ENCODE data around the gene NT5C.

NT5C gene

DNA sequence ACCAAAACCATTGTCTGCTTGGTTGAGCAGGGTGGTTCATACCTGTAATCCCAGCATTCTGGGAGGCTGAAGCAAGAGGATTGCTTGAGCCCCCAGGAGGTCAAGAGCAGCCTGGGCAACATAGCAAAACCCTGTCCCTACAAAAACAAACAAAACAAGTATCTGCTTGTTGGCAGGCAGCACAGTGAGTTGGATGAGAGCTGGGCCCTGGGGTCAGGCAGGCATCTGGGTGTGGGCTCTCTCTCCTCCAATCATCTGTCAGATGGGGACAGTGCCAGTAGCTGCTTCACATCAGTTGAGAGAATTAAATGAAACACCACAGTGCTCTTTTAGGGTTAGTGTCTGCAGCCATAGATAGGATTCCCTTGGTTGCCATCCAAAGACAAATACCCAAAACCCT is 16.0 kb downstream of the NT5C start:
- Histone ChIP-seq H3K36me3 (ENCODE audit: insufficient read depth, low read length) (no peaks in the 10 kb centered on the region), H3K9me3 (ENCODE audit: low read depth, low read length) (no peaks in the 10 kb centered on the region), H3K9ac (ENCODE audit: insufficient read length) (no peak overlapping the region), H3K4me3 (no peak overlapping the region), H3K27ac (no peak overlapping the region)
- DNase-seq (ENCODE audit: low read depth, low spot score): no peak
- no peak for TF ChIP-seq POLR2AphosphoS5 (IDR thresholded peaks at IDR 0.05; ENCODE audit: borderline replicate concordance, low read depth, low read length)
- TF ChIP-seq FOXP2 (optimal IDR thresholded peaks at IDR 0.05; ENCODE audit: control extremely low read depth, extremely low read length, insufficient read depth): no peak
- TF ChIP-seq EZH2 (IDR thresholded peaks at IDR 0.05): no peak

DNA sequence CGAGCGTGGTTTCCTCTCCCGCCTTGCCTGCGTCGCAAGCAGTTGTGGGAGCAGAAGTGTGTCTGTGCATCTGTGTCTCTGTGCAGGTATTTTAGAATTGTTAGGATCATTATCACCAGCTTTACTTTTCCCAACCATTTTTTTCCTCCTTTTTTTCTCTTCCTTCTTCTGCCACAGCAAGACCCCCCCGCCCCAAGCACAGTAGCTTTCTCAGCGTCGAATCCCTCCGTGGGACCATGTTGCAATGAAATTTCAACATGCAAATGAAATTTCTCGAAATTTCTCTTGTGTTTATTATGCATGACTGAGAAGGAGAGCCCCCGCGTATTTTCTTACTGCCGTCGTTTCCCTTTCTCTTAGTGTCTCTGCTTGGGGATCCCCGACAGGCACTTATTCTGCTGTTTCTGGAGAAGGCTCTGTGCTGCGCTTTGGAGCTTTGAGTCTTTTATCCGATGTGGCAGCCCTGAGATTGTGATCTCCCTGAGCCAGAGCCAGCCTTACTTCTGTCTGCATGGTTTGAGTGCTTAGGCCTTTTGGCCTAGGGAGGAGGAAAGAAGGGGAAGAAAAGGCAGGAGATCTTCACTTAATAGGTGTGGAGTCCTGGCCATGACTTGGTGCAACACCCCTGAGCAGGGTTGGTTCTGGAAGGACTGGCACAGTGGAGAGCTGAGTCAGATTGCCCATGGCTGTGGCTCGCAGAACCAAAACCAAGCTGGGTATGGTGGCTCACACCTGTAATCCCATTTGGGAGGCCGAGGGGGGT is 16.8 kb downstream of the NT5C start:
- H3K9ac ChIP-seq (ENCODE audit: insufficient read length): peak overlapping the region; percentile 48
- TF ChIP-seq EZH2 (IDR thresholded peaks at IDR 0.05) (no peak), POLR2AphosphoS5 (IDR thresholded peaks at IDR 0.05; ENCODE audit: borderline replicate concordance, low read depth, low read length) (no peak), FOXP2 (optimal IDR thresholded peaks at IDR 0.05; ENCODE audit: control extremely low read depth, extremely low read length, insufficient read depth) (no peak)
- no peak for DNase-seq (ENCODE audit: low read depth, low spot score)
- no peaks in the 10 kb centered on the region for H3K9me3 ChIP-seq (ENCODE audit: low read depth, low read length)
- peak overlapping the region; percentile 73 for H3K4me3 ChIP-seq
- no peaks in the 10 kb centered on the region for H3K36me3 ChIP-seq (ENCODE audit: insufficient read depth, low read length)
- H3K27ac ChIP-seq: no peak overlapping the region

- no peaks in the 10 kb centered on the region for H3K9me3 ChIP-seq (ENCODE audit: low read depth, low read length)
- peak; percentile 75 for DNase-seq (ENCODE audit: low read depth, low spot score)
- H3K27ac ChIP-seq: no peak overlapping the region
- peak overlapping the region; percentile 73 for H3K4me3 ChIP-seq
- peak overlapping the region; percentile 48 for H3K9ac ChIP-seq (ENCODE audit: insufficient read length)
- H3K36me3 ChIP-seq (ENCODE audit: insufficient read depth, low read length): no peaks in the 10 kb centered on the region
- no peak for TF ChIP-seq EZH2 (IDR thresholded peaks at IDR 0.05)
- no peak for TF ChIP-seq FOXP2 (optimal IDR thresholded peaks at IDR 0.05; ENCODE audit: control extremely low read depth, extremely low read length, insufficient read depth)
- no peak for TF ChIP-seq POLR2AphosphoS5 (IDR thresholded peaks at IDR 0.05; ENCODE audit: borderline replicate concordance, low read depth, low read length)
These were observed 17.6 kb downstream of the NT5C start for GRCh38 chr17:75113798-75114551.

DNA sequence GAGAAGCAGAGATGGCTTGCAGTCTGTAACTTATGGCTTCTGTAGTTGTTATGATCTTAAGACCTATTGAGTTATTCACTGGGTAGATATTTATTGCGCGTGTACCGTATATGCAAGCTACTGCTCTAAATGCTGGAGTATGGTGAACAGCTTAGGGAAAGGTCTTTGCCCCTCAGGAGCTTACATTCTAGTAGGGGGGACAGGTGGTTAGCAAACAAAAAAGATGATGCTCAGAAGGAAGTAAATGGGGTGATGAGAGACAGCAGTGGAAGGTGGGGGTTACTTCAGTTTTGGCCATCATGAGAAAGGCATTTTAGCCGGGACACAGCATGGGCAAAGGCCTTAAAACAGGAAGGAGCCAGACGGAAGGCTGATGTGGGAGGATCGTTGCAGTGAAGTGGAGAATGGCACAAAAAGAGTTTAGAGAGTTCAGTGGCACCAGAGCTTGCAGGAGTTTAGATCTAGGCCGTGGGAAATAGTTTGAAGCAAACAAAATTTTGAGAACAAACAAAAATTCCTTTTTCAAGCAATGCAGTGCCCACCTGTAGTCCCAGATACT is 19.7 kb downstream of the NT5C start:
- DNase-seq (ENCODE audit: low read depth, low spot score): no peak
- no peak overlapping the region for H3K27ac ChIP-seq
- H3K9me3 ChIP-seq (ENCODE audit: low read depth, low read length): no peaks in the 10 kb centered on the region
- no peak overlapping the region for H3K9ac ChIP-seq (ENCODE audit: insufficient read length)
- TF ChIP-seq EZH2 (IDR thresholded peaks at IDR 0.05) (no peak), FOXP2 (optimal IDR thresholded peaks at IDR 0.05; ENCODE audit: control extremely low read depth, extremely low read length, insufficient read depth) (no peak), POLR2AphosphoS5 (IDR thresholded peaks at IDR 0.05; ENCODE audit: borderline replicate concordance, low read depth, low read length) (no peak)
- H3K36me3 ChIP-seq (ENCODE audit: insufficient read depth, low read length): no peaks in the 10 kb centered on the region
- H3K4me3 ChIP-seq: no peak overlapping the region

DNA sequence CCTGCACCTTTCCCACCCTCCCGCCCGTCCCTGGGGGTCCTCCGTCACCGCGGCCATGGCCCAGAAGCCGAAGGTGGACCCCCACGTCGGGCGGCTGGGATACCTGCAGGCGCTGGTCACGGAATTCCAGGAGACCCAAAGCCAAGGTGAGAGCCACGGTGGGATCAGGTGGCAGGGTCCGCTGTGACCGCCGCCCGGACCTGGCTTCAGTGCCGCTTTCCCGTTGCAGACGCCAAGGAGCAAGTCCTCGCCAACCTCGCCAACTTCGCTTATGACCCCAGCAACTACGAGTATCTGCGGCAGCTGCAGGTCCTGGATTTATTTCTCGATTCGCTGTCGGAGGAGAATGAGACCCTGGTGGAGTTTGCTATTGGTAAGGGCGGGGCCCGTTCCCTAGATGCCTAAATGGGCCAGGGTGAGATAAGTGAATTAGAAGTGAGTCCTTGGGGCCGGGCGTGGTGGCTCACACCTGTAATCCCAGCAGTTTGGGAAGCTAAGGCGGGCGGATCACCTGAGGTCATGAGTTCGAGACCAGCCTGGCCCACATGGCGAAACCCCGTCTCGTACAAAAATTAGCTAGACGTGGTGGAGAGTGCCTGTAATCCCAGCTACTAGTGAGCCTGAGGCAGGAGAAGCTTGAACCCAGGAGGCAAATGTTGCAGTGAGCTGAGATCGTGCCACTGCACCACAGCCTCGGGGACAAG is 21.2 kb downstream of the NT5C start:
- H3K4me3 ChIP-seq: peak overlapping the region; percentile 94
- no peak overlapping the region for H3K27ac ChIP-seq
- TF ChIP-seq EZH2 (IDR thresholded peaks at IDR 0.05) (no peak), FOXP2 (optimal IDR thresholded peaks at IDR 0.05; ENCODE audit: control extremely low read depth, extremely low read length, insufficient read depth) (no peak), POLR2AphosphoS5 (IDR thresholded peaks at IDR 0.05; ENCODE audit: borderline replicate concordance, low read depth, low read length) (no peak)
- peak overlapping the region; percentile 82 for H3K9ac ChIP-seq (ENCODE audit: insufficient read length)
- H3K36me3 ChIP-seq (ENCODE audit: insufficient read depth, low read length): no peaks in the 10 kb centered on the region
- no peak for DNase-seq (ENCODE audit: low read depth, low spot score)
- H3K9me3 ChIP-seq (ENCODE audit: low read depth, low read length): no peaks in the 10 kb centered on the region

- Histone ChIP-seq H3K4me3 (peak within 1 kb of the TSS; percentile 94), H3K36me3 (ENCODE audit: insufficient read depth, low read length) (no peaks in the 10 kb centered on the region), H3K9me3 (ENCODE audit: low read depth, low read length) (no peaks in the 10 kb centered on the region), H3K9ac (ENCODE audit: insufficient read length) (peak within 1 kb of the TSS; percentile 82), H3K27ac (no peak within 1 kb of the TSS)
- DNase-seq (ENCODE audit: low read depth, low spot score): no peak
- no peak for TF ChIP-seq EZH2 (IDR thresholded peaks at IDR 0.05)
- TF ChIP-seq FOXP2 (optimal IDR thresholded peaks at IDR 0.05; ENCODE audit: control extremely low read depth, extremely low read length, insufficient read depth): no peak
- peak; percentile 92 for TF ChIP-seq POLR2AphosphoS5 (IDR thresholded peaks at IDR 0.05; ENCODE audit: borderline replicate concordance, low read depth, low read length)
These were observed 21.9 kb downstream of the NT5C start, which contains the start of gene ARMC7 for GRCh38 chr17:75109407-75110233. TSS of gene ARMC7 (plus strand) at chr17:75109969. CDS start at chr17:75110289, 320 bp downstream.

- Histone ChIP-seq H3K9me3 (ENCODE audit: low read depth, low read length) (no peaks in the 10 kb centered on the region), H3K4me3 (peak overlapping the region; percentile 94), H3K9ac (ENCODE audit: insufficient read length) (peak overlapping the region; percentile 82), H3K27ac (no peak overlapping the region), H3K36me3 (ENCODE audit: insufficient read depth, low read length) (no peaks in the 10 kb centered on the region)
- DNase-seq (ENCODE audit: low read depth, low spot score): no peak
- TF ChIP-seq POLR2AphosphoS5 (IDR thresholded peaks at IDR 0.05; ENCODE audit: borderline replicate concordance, low read depth, low read length) (no peak), EZH2 (IDR thresholded peaks at IDR 0.05) (no peak)
These were observed 22.5 kb downstream of the NT5C start for GRCh38 chr17:75109046-75109406.

Data from SK-N-MC (cell line).